ENCODE results near the gene IQSEC1. TPM values are rescaled to one million over a fixed set of nuclear protein-coding genes. Genes with fewer than 3 reads are reported as not detected.

Gene IQSEC1
- polyA plus RNA-seq, 1 donor (not counting 4 experiments of a cell fraction or from before 2014, with no cell fraction given): 2.8 TPM

- Histone ChIP-seq H3K9ac (ENCODE audit: control insufficient read depth, extremely low read depth, insufficient read depth, low read length) (no peak overlapping the region), H3K9me1 (ENCODE audit: control insufficient read depth, extremely low read depth, insufficient read depth, low read length) (no peaks in the 10 kb centered on the region), H3K27ac (ENCODE audit: control insufficient read depth, insufficient read depth, low read length) (no peak overlapping the region), H4K20me1 (ENCODE audit: control insufficient read depth, extremely low read depth, insufficient read depth, low read length) (no peaks in the 10 kb centered on the region), H3K27me3 (ENCODE audit: control insufficient read depth, extremely low read depth, insufficient read depth, low read length) (peaks cover 43% of the 10 kb centered on the region), H3K9me3 (ENCODE audit: control insufficient read depth, low read depth, low read length) (no peaks in the 10 kb centered on the region), H3K4me1 (ENCODE audit: control insufficient read depth, extremely low read depth, insufficient read depth, low read length) (no peaks in the 10 kb centered on the region), H3K4me2 (ENCODE audit: control insufficient read depth, extremely low read depth, insufficient read depth, low read depth, low read length) (no peak overlapping the region), H2AFZ (ENCODE audit: control insufficient read depth, low read length) (no peak overlapping the region), H3K36me3 (ENCODE audit: control insufficient read depth in 2 of 2, extremely low read depth in 1 of 2, insufficient read depth in 2 of 2, low read length in 2 of 2) (no peaks in the 10 kb centered on the region), H3K79me2 (ENCODE audit: control insufficient read depth, insufficient read depth, low read length) (no peaks in the 10 kb centered on the region), H3K4me3 (ENCODE audit: control insufficient read depth in 2 of 3, extremely low read depth in 1 of 3, insufficient read depth in 2 of 3, low read depth in 1 of 3, low read length in 3 of 3) (no peak overlapping the region)
- no peak for FAIRE-seq
- dilution Hi-C loops (cut with MboI; ENCODE audit: extremely low pct_ligation_motif_present, low sequenced_read_pairs): no loop called here
- no peak for DNase-seq (ENCODE audit: low read depth, low spot score)
- TF ChIP-seq EZH2 (IDR thresholded peaks at IDR 0.05; ENCODE audit: low read length): no peak
- no peak for TF ChIP-seq CTCF (optimal IDR thresholded peaks at IDR 0.05 in 1 of 3, IDR thresholded peaks at IDR 0.05 in 1 of 3, conservative IDR thresholded peaks at IDR 0.05 in 1 of 3; ENCODE audit: extremely low read depth in 1 of 3, insufficient read depth in 2 of 3, low read length in 3 of 3)
Observed at GRCh38 chr3:13078163-13078905, 5.1 kb upstream of the IQSEC1 start.

GRCh38 chr3:13077431-13078162 is 4.4 kb upstream of the IQSEC1 start:
- H3K4me3 ChIP-seq (ENCODE audit: control insufficient read depth in 2 of 3, extremely low read depth in 1 of 3, insufficient read depth in 2 of 3, low read depth in 1 of 3, low read length in 3 of 3): no peak overlapping the region
- H3K36me3 ChIP-seq (ENCODE audit: control insufficient read depth in 2 of 2, extremely low read depth in 1 of 2, insufficient read depth in 2 of 2, low read length in 2 of 2): no peaks in the 10 kb centered on the region
- no peaks in the 10 kb centered on the region for H4K20me1 ChIP-seq (ENCODE audit: control insufficient read depth, extremely low read depth, insufficient read depth, low read length)
- DNase-seq (ENCODE audit: low read depth, low spot score) (no peak), FAIRE-seq (no peak)
- dilution Hi-C loops (cut with MboI; ENCODE audit: extremely low pct_ligation_motif_present, low sequenced_read_pairs): no loop called here
- TF ChIP-seq EZH2 (IDR thresholded peaks at IDR 0.05; ENCODE audit: low read length) (no peak), CTCF (optimal IDR thresholded peaks at IDR 0.05 in 1 of 3, IDR thresholded peaks at IDR 0.05 in 1 of 3, conservative IDR thresholded peaks at IDR 0.05 in 1 of 3; ENCODE audit: extremely low read depth in 1 of 3, insufficient read depth in 2 of 3, low read length in 3 of 3) (no peak)
- no peak overlapping the region for H3K9ac ChIP-seq (ENCODE audit: control insufficient read depth, extremely low read depth, insufficient read depth, low read length)
- H3K9me1 ChIP-seq (ENCODE audit: control insufficient read depth, extremely low read depth, insufficient read depth, low read length): no peaks in the 10 kb centered on the region
- H3K9me3 ChIP-seq (ENCODE audit: control insufficient read depth, low read depth, low read length): no peaks in the 10 kb centered on the region
- H3K27ac ChIP-seq (ENCODE audit: control insufficient read depth, insufficient read depth, low read length): no peak overlapping the region
- peaks cover 51% of the 10 kb centered on the region for H3K27me3 ChIP-seq (ENCODE audit: control insufficient read depth, extremely low read depth, insufficient read depth, low read length)
- H3K4me2 ChIP-seq (ENCODE audit: control insufficient read depth, extremely low read depth, insufficient read depth, low read depth, low read length): no peak overlapping the region
- no peaks in the 10 kb centered on the region for H3K79me2 ChIP-seq (ENCODE audit: control insufficient read depth, insufficient read depth, low read length)
- no peak overlapping the region for H2AFZ ChIP-seq (ENCODE audit: control insufficient read depth, low read length)
- no peaks in the 10 kb centered on the region for H3K4me1 ChIP-seq (ENCODE audit: control insufficient read depth, extremely low read depth, insufficient read depth, low read length)
